Panc1 (cell line): ENCODE results near the gene CHCHD1.
"Not testable (repeated sequence)": the region's sequence is repeated elsewhere in the genome, so short reads cannot be mapped to it uniquely, and the experiment has no call there.

Experiments used
- POLR2AphosphoS5 ChIP-seq: IDR thresholded peaks from 2 replicates; pipeline ENCODE4 v1.6.1; 2012; ENCODE audit warnings: mild to moderate bottlenecking, low read depth, low read length, moderate library complexity
- TF ChIP-seq, protein P1 (sequence below): fragments of 450-650 bp; IDR thresholded peaks from 2 replicates; pipeline ENCODE4 v1.5.1; 2017; ENCODE audit warnings: mild to moderate bottlenecking
- TF ChIP-seq, protein P2 (sequence below), 2 experiments: IDR thresholded peaks; 2 replicates each; pipeline ENCODE4 v1.6.1; 2011 to 2012; ENCODE audit warnings: low read depth in 2 of 2, control low read depth in 1 of 2, low read length in 1 of 2, mild to moderate bottlenecking in 1 of 2, moderate library complexity in 1 of 2; ENCODE audit not compliant: insufficient read depth in 1 of 2

DNA sequence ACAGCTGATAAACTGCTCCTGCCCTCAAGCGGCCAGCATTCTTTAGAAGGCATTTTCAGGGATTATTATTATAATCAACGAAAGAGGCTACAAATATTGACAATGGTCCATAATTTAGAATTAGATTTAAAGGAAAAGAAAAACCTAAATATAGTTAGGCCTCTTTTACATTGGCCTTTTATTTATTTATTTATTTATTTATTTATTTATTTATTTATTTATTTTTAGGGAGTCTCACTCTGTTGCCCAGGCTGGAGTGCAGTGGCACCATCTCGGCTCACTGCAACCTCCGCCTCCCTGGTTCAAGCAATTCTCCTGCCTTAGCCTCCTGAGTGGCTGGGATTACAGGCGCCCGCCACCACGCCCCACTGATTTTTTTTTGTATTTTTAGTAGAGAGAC is 47.2 kb downstream of the CHCHD1 start:
- TF ChIP-seq, protein P1, sequence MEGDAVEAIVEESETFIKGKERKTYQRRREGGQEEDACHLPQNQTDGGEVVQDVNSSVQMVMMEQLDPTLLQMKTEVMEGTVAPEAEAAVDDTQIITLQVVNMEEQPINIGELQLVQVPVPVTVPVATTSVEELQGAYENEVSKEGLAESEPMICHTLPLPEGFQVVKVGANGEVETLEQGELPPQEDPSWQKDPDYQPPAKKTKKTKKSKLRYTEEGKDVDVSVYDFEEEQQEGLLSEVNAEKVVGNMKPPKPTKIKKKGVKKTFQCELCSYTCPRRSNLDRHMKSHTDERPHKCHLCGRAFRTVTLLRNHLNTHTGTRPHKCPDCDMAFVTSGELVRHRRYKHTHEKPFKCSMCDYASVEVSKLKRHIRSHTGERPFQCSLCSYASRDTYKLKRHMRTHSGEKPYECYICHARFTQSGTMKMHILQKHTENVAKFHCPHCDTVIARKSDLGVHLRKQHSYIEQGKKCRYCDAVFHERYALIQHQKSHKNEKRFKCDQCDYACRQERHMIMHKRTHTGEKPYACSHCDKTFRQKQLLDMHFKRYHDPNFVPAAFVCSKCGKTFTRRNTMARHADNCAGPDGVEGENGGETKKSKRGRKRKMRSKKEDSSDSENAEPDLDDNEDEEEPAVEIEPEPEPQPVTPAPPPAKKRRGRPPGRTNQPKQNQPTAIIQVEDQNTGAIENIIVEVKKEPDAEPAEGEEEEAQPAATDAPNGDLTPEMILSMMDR: not testable (repeated sequence)
- not testable (repeated sequence) for TF ChIP-seq POLR2AphosphoS5
- TF ChIP-seq, protein P2, sequence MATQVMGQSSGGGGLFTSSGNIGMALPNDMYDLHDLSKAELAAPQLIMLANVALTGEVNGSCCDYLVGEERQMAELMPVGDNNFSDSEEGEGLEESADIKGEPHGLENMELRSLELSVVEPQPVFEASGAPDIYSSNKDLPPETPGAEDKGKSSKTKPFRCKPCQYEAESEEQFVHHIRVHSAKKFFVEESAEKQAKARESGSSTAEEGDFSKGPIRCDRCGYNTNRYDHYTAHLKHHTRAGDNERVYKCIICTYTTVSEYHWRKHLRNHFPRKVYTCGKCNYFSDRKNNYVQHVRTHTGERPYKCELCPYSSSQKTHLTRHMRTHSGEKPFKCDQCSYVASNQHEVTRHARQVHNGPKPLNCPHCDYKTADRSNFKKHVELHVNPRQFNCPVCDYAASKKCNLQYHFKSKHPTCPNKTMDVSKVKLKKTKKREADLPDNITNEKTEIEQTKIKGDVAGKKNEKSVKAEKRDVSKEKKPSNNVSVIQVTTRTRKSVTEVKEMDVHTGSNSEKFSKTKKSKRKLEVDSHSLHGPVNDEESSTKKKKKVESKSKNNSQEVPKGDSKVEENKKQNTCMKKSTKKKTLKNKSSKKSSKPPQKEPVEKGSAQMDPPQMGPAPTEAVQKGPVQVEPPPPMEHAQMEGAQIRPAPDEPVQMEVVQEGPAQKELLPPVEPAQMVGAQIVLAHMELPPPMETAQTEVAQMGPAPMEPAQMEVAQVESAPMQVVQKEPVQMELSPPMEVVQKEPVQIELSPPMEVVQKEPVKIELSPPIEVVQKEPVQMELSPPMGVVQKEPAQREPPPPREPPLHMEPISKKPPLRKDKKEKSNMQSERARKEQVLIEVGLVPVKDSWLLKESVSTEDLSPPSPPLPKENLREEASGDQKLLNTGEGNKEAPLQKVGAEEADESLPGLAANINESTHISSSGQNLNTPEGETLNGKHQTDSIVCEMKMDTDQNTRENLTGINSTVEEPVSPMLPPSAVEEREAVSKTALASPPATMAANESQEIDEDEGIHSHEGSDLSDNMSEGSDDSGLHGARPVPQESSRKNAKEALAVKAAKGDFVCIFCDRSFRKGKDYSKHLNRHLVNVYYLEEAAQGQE (IDR thresholded peaks at IDR 0.05; ENCODE audit: insufficient read depth in 1 of 2, low read depth in 2 of 2, low read length in 1 of 2): not testable (repeated sequence)
